HUDEP-2 (cell line): Measurements from ENCODE around the gene FNIP2.
"Not testable (repeated sequence)": the region's sequence is repeated elsewhere in the genome, so short reads cannot be mapped to it uniquely, and the experiment has no call there.

Experiments
- DNase-seq, 76 experiments: peaks; one replicate each; lab custom pipeline; 2025; ENCODE audit not compliant: unreplicated experiment in 76 of 76; lab: John Stamatoyannopoulos, UW

FNIP2 gene

GRCh38 chr4:158787709-158788475 is 19.1 kb downstream of the FNIP2 start:
- no peak for DNase-seq

- DNase-seq, result no peak
These were observed 19.7 kb downstream of the FNIP2 start for GRCh38 chr4:158788516-158788915.

- no peak for DNase-seq
These were observed 21.0 kb downstream of the FNIP2 start for GRCh38 chr4:158789853-158790252.

GRCh38 chr4:158793021-158793420 is 24.2 kb downstream of the FNIP2 start:
- no peak for DNase-seq

GRCh38 chr4:158793430-158793829 is 24.6 kb downstream of the FNIP2 start:
- DNase-seq, result not testable (repeated sequence)

- DNase-seq, result peak in 1 of 76 experiments; percentile 3
These were observed 27.7 kb downstream of the FNIP2 start for GRCh38 chr4:158796370-158797140.

- no peak for DNase-seq
These were observed 29.2 kb downstream of the FNIP2 start for GRCh38 chr4:158798062-158798461.

GRCh38 chr4:158799013-158799770 is 30.4 kb downstream of the FNIP2 start:
- DNase-seq, result peak in 1 of 76 experiments; percentile 4

GRCh38 chr4:158799856-158800255 is 31.0 kb downstream of the FNIP2 start:
- peak in 3 of 76 experiments; percentile 6 to 12 (median 6) for DNase-seq

- peak in 33 of 76 experiments; percentile 1 to 60 (median 17) for DNase-seq
These were observed 32.2 kb downstream of the FNIP2 start for GRCh38 chr4:158801066-158801465.

GRCh38 chr4:158801677-158802076 is 32.9 kb downstream of the FNIP2 start:
- no peak for DNase-seq

- DNase-seq, result peak in 5 of 76 experiments; percentile 6 to 35 (median 14)
These were observed 34.1 kb downstream of the FNIP2 start for GRCh38 chr4:158802914-158803313.

- peak in 66 of 76 experiments; percentile 3 to 86 (median 46) for DNase-seq
These were observed 37.0 kb downstream of the FNIP2 start for GRCh38 chr4:158805635-158806471.

GRCh38 chr4:158807691-158808090 is 38.9 kb downstream of the FNIP2 start:
- peak in 37 of 76 experiments; percentile 2 to 70 (median 35) for DNase-seq

GRCh38 chr4:158808399-158808798 is 39.6 kb downstream of the FNIP2 start:
- peak in 2 of 76 experiments; percentile 1 to 16 for DNase-seq

- DNase-seq, result not testable (repeated sequence)
These were observed 40.4 kb downstream of the FNIP2 start for GRCh38 chr4:158809208-158809607.

- peak in 33 of 76 experiments; percentile 1 to 60 (median 27) for DNase-seq
These were observed 41.0 kb downstream of the FNIP2 start for GRCh38 chr4:158809611-158810486.

GRCh38 chr4:158810487-158811215 is 41.8 kb downstream of the FNIP2 start:
- no peak for DNase-seq

- DNase-seq, result no peak
These were observed 42.4 kb downstream of the FNIP2 start for GRCh38 chr4:158811216-158811540.
